CD8-positive, alpha-beta memory T cell (primary cell): ENCODE data around the gene BFSP1. TPM values are rescaled to one million over a fixed set of nuclear protein-coding genes. Genes with fewer than 3 reads are reported as not detected.

Experiments used
- CTCF ChIA-PET: fragments of 350-600 bp; sonication (Branson Sonifier 250); formaldehyde crosslinking; loops from one replicate; lab custom pipeline; 2021; ENCODE audit warnings: antibody characterized with exemption; lab: Charles Lee
- POLR2A ChIA-PET: fragments of 350-600 bp; sonication (Branson Sonifier 250); formaldehyde crosslinking; loops from one replicate; lab custom pipeline; 2021; ENCODE audit warnings: antibody characterized with exemption; lab: Charles Lee
- DNase-seq, 5 donors: peaks; one replicate each; pipeline versions ENCODE4 v3.0.0 to v3.0.0-alpha.2; 2020 to 2022; ENCODE audit warnings: mixed read lengths in 1 of 5
- H3K27ac ChIP-seq: one replicate; pipeline ENCODE4 v1.7.0; 2013; ENCODE audit warnings: low read depth, mild to moderate bottlenecking, low read length, moderate library complexity
- H3K27me3 ChIP-seq: 2 replicates; pipeline ENCODE4 v1.7.0; 2013; ENCODE audit warnings: low read length, mild to moderate bottlenecking; ENCODE audit not compliant: insufficient read depth, poor library complexity, severe bottlenecking
- H3K36me3 ChIP-seq: 2 replicates; pipeline ENCODE4 v1.7.0; 2013; ENCODE audit warnings: mild to moderate bottlenecking, low read length, moderate library complexity; ENCODE audit not compliant: insufficient read depth
- H3K4me1 ChIP-seq: 2 replicates; pipeline ENCODE4 v1.7.0; 2013; ENCODE audit warnings: mild to moderate bottlenecking, low read length, moderate library complexity; ENCODE audit not compliant: insufficient read depth
- H3K4me3 ChIP-seq: 2 replicates; pipeline ENCODE4 v1.7.0; 2013; ENCODE audit warnings: mild to moderate bottlenecking, low read length
- H3K9me3 ChIP-seq: 2 replicates; pipeline ENCODE4 v1.7.0; 2013; ENCODE audit warnings: mild to moderate bottlenecking, low read length
- H3K27ac Mint-ChIP-seq, 8 donors: one replicate each; pipeline ENCODE4 v1.8.0; 2020 to 2021; ENCODE audit warnings: mixed read lengths in 8 of 8, mild to moderate bottlenecking in 6 of 8, inconsistent platforms in 3 of 8, moderate library complexity in 3 of 8
- H3K27me3 Mint-ChIP-seq, 2 donors: one replicate each; pipeline ENCODE4 v1.8.0; 2020 to 2021; ENCODE audit warnings: mixed read lengths in 2 of 2, mild to moderate bottlenecking in 1 of 2, moderate library complexity in 1 of 2
- H3K36me3 Mint-ChIP-seq, 3 donors: one replicate each; pipeline ENCODE4 v1.8.0; 2020 to 2021; ENCODE audit warnings: mixed read lengths in 3 of 3, inconsistent platforms in 1 of 3, mild to moderate bottlenecking in 1 of 3
- H3K4me1 Mint-ChIP-seq, 3 donors: one replicate each; pipeline ENCODE4 v1.8.0; 2020 to 2021; ENCODE audit warnings: mixed read lengths in 3 of 3, inconsistent platforms in 1 of 3, mild to moderate bottlenecking in 1 of 3
- H3K4me3 Mint-ChIP-seq, 7 donors: one replicate each; pipeline ENCODE4 v1.8.0; 2020 to 2021; ENCODE audit warnings: mixed read lengths in 7 of 7, mild to moderate bottlenecking in 6 of 7, moderate library complexity in 4 of 7, inconsistent platforms in 2 of 7
- H3K9me3 Mint-ChIP-seq, 5 donors: one replicate each; pipeline ENCODE4 v1.8.0; 2020 to 2022; ENCODE audit warnings: mixed read lengths in 5 of 5, mild to moderate bottlenecking in 3 of 5, moderate library complexity in 2 of 5, inconsistent platforms in 1 of 5
- polyA plus RNA-seq: library from polyadenylated mRNA; unstranded; fragments of 300-500 nt; fragmentation: Illumina TruSeq; gene quantifications from one replicate; pipeline ENCODE4 v1.2.3, GENCODE V29; 2021
- total RNA-seq, 2 experiments: library from RNA; stranded (reverse); gene quantifications; one replicate each; pipeline ENCODE4 v1.2.3, GENCODE V29; 2021

The BFSP1 gene
- total and polyA plus RNA-seq, 3 experiments from 2014 or later = 0.24 to 1.8 (median 0.26) TPM

DNA sequence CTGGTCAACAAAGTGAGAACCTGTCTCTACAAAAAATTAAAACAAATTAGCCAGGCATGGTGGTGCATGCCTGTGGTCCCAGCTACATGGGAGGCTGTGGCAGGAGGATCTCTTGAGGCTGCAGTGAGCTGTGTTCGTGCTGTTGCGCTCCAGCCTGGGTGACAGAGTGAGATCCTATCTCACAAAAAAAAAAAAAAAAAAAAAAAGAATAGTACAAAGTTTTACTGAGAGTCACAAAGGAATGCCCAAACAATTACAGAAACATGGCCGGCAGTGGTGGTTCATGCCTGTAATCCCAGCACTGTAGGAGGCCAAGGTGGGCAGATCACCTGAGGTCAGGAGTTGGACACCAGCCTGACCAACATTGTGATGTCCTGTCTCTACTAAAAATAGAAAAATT is 23.9 kb upstream of the BFSP1 start:
- no peaks in the 10 kb centered on the region for H3K36me3 Mint-ChIP-seq
- no peak overlapping the region for H3K27ac ChIP-seq
- ChIA-PET POLR2A (no interaction called here), CTCF (no interaction called here)
- H3K36me3 ChIP-seq = no peaks in the 10 kb centered on the region
- peaks cover 3 to 4% of the 10 kb centered on the region in 2 donors for H3K27me3 Mint-ChIP-seq
- no peak overlapping the region for H3K4me3 Mint-ChIP-seq
- H3K9me3 Mint-ChIP-seq = no peaks in the 10 kb centered on the region
- H3K4me1 ChIP-seq = no peaks in the 10 kb centered on the region
- H3K27me3 ChIP-seq = no peaks in the 10 kb centered on the region
- H3K4me3 ChIP-seq = no peak overlapping the region
- peaks cover 2 to 6% (median 6%) of the 10 kb centered on the region in 3 donors for H3K4me1 Mint-ChIP-seq
- no peak for DNase-seq
- no peak overlapping the region for H3K27ac Mint-ChIP-seq
- H3K9me3 ChIP-seq = no peaks in the 10 kb centered on the region

DNA sequence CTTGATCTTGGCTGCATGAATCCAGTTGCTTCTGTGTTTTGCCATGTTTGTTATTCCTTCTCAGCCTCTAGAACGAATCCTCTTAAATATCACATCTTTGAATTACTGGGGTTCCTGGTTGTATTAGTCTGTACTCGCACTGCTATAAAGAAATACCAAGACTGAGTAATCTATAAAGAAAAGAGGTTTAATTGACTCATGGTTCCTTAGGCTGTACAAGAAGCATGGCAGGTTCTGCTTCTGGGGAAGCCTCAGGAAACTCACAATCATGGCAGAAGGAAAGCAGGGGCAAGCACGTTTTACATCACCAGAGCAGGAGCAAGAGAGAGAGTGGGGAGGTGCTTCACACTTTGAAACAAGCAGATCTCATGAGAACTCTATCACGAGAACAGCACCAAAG is 18.0 kb upstream of the BFSP1 start:
- POLR2A ChIA-PET = no interaction called here
- Mint-ChIP-seq H3K27ac (no peak overlapping the region), H3K9me3 (no peaks in the 10 kb centered on the region), H3K27me3 (peaks cover 5 to 17% of the 10 kb centered on the region in 2 donors), H3K4me1 (no peaks in the 10 kb centered on the region), H3K36me3 (peaks cover 0 to 1% (median 0%) of the 10 kb centered on the region in 3 donors), H3K4me3 (no peak overlapping the region)
- no peak overlapping the region for H3K27ac ChIP-seq
- DNase-seq = no peak
- no peaks in the 10 kb centered on the region for H3K9me3 ChIP-seq
- H3K27me3 ChIP-seq = no peaks in the 10 kb centered on the region
- CTCF ChIA-PET = no interaction called here
- no peaks in the 10 kb centered on the region for H3K36me3 ChIP-seq
- no peak overlapping the region for H3K4me3 ChIP-seq
- H3K4me1 ChIP-seq = no peaks in the 10 kb centered on the region

DNA sequence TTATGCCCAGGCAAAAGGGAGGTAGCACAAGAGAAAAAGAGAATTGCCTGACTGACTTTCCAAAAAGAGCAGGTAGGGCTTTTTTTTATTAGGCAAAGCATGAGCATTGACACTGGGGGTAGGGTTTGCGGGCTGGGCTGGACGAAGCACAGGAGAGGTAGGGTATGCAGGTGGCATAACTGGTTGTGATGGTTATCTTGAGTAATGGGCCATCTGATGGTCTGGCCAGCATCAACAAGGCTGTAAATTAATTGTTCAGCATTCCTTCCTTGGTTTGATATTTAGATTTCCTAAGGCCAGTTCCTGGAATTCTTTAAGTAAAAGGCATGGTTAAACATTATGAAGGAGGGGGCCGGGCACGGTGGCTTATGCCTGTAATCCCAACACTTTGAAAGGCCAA is 13.9 kb upstream of the BFSP1 start:
- POLR2A ChIA-PET = interaction anchor here (0.7 kb wide), 1 partner anchor 15 kb away, joined by 3 read pairs; no protein-coding TSS in a partner anchor
- Mint-ChIP-seq H3K4me3 (no peak overlapping the region), H3K27ac (no peak overlapping the region), H3K4me1 (no peaks in the 10 kb centered on the region), H3K36me3 (peaks cover 0 to 1% (median 0%) of the 10 kb centered on the region in 3 donors), H3K27me3 (peaks cover 7 to 47% of the 10 kb centered on the region in 2 donors), H3K9me3 (no peaks in the 10 kb centered on the region)
- Histone ChIP-seq H3K4me3 (no peak overlapping the region), H3K4me1 (no peaks in the 10 kb centered on the region), H3K27me3 (no peaks in the 10 kb centered on the region), H3K9me3 (no peaks in the 10 kb centered on the region), H3K27ac (no peak overlapping the region), H3K36me3 (no peaks in the 10 kb centered on the region)
- DNase-seq = no peak
- CTCF ChIA-PET = interaction anchor here (0.7 to 1.3 kb wide), 3 partner anchors 26 to 73 kb away, joined by 3 read pairs; no protein-coding TSS in a partner anchor

DNA sequence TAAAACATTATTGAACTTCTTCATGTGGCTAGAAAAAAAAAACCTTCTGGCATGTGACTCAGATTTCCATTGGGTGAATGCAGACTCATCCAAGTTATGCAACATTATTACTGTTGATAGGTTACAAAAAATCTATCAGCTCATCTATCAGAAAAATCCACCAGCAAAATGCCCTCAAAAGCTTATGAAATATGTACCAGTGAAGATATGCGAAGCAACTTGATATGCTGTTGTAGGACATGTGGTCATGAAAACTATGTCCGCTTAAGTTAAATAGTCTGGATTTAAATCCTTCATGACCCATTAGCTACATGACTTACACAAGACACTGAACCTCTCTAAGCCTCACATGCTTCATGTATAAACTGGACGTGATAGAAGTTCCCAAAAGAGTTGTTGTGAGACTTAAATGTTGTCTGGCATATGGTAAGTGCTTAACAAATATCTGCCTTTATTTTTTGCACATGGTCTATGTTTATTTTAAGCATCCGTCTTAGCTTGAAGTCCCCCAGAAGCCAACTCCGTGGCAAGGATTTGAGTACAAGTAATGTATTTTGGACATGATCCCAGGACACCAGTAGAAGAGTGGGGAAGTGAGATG is 12.5 kb upstream of the BFSP1 start:
- Mint-ChIP-seq H3K4me1 (no peaks in the 10 kb centered on the region), H3K27me3 (peaks cover 12 to 44% of the 10 kb centered on the region in 2 donors)

GRCh38 chr20:17542993-17543412 is 11.8 kb upstream of the BFSP1 start:
- Mint-ChIP-seq H3K9me3 (no peaks in the 10 kb centered on the region), H3K4me1 (no peaks in the 10 kb centered on the region), H3K36me3 (peaks cover 0 to 1% (median 0%) of the 10 kb centered on the region in 3 donors), H3K4me3 (no peak overlapping the region), H3K27ac (no peak overlapping the region), H3K27me3 (peaks cover 12 to 48% of the 10 kb centered on the region in 2 donors)
- no peaks in the 10 kb centered on the region for H3K36me3 ChIP-seq
- POLR2A ChIA-PET = no interaction called here
- no peak for DNase-seq
- H3K4me3 ChIP-seq = no peak overlapping the region
- H3K9me3 ChIP-seq = no peaks in the 10 kb centered on the region
- no peak overlapping the region for H3K27ac ChIP-seq
- H3K27me3 ChIP-seq = no peaks in the 10 kb centered on the region
- H3K4me1 ChIP-seq = no peaks in the 10 kb centered on the region
- CTCF ChIA-PET = interaction anchor here (1.4 kb wide), 1 partner anchor 74 kb away, joined by 4 read pairs; no protein-coding TSS in a partner anchor

More for the DNA sequence above, 12.5 kb upstream of the BFSP1 start:
- H3K27me3 ChIP-seq = no peaks in the 10 kb centered on the region
- H3K27ac Mint-ChIP-seq = no peak overlapping the region
- H3K27ac ChIP-seq = no peak overlapping the region
- H3K9me3 ChIP-seq = no peaks in the 10 kb centered on the region
- H3K4me1 ChIP-seq = no peaks in the 10 kb centered on the region
- H3K36me3 Mint-ChIP-seq = peaks cover 0 to 1% (median 0%) of the 10 kb centered on the region in 3 donors
- H3K36me3 ChIP-seq = no peaks in the 10 kb centered on the region
- DNase-seq = no peak
- no peak overlapping the region for H3K4me3 ChIP-seq
- no peak overlapping the region for H3K4me3 Mint-ChIP-seq
- CTCF ChIA-PET = interaction anchor here (1.3 to 1.4 kb wide), 2 partner anchors 39 to 73 kb away, joined by 3 to 4 read pairs; no protein-coding TSS in a partner anchor
- POLR2A ChIA-PET = no interaction called here
- H3K9me3 Mint-ChIP-seq = no peaks in the 10 kb centered on the region

- H3K4me1 Mint-ChIP-seq = no peaks in the 10 kb centered on the region
- peaks cover 0 to 1% (median 0%) of the 10 kb centered on the region in 3 donors for H3K36me3 Mint-ChIP-seq
- H3K36me3 ChIP-seq = no peaks in the 10 kb centered on the region
- H3K4me3 ChIP-seq = no peak overlapping the region
- no peak overlapping the region for H3K27ac ChIP-seq
- CTCF ChIA-PET = interaction anchor here (1.4 kb wide), 1 partner anchor 75 kb away, joined by 4 read pairs; no protein-coding TSS in a partner anchor
- no peaks in the 10 kb centered on the region for H3K4me1 ChIP-seq
- peaks cover 3% of the 10 kb centered on the region for H3K27me3 ChIP-seq
- H3K9me3 Mint-ChIP-seq = no peaks in the 10 kb centered on the region
- POLR2A ChIA-PET = no interaction called here
- H3K27ac Mint-ChIP-seq = no peak overlapping the region
- no peak overlapping the region for H3K4me3 Mint-ChIP-seq
- no peak for DNase-seq
- no peaks in the 10 kb centered on the region for H3K9me3 ChIP-seq
- H3K27me3 Mint-ChIP-seq = peaks cover 12 to 53% of the 10 kb centered on the region in 2 donors
These were observed 11.3 kb upstream of the BFSP1 start for GRCh38 chr20:17542481-17542880.

- H3K4me3 ChIP-seq = no peak overlapping the region
- Mint-ChIP-seq H3K27ac (no peak overlapping the region), H3K4me3 (no peak overlapping the region), H3K27me3 (peaks cover 12 to 57% of the 10 kb centered on the region in 2 donors), H3K36me3 (peaks cover 0 to 1% (median 0%) of the 10 kb centered on the region in 3 donors), H3K9me3 (no peaks in the 10 kb centered on the region), H3K4me1 (peaks cover 0 to 2% (median 2%) of the 10 kb centered on the region in 3 donors)
- no peaks in the 10 kb centered on the region for H3K36me3 ChIP-seq
- no peak overlapping the region for H3K27ac ChIP-seq
- CTCF ChIA-PET = no interaction called here
- H3K4me1 ChIP-seq = peaks cover 3% of the 10 kb centered on the region
- DNase-seq = no peak
- peaks cover 7% of the 10 kb centered on the region for H3K27me3 ChIP-seq
- POLR2A ChIA-PET = no interaction called here
- H3K9me3 ChIP-seq = no peaks in the 10 kb centered on the region
These were observed 10.8 kb upstream of the BFSP1 start for GRCh38 chr20:17541996-17542395.

DNA sequence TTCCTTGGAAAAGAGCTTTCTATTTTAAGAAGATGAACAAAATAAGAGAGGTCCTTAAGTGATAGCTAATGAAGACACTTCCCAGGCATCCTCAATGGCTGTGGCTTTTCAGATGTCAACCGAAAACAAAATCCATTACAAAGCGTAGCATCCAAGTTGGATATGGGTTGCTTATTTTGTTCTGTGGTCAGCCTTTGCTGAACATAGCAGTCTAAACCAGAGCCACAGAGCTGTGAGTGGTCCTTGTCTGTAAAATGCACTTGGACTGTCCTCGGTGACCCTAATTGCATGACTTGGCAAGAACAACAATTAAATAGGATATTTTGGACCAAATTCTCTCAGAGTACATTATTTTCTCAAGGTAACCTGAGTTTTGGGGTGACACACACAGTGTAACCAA is 10.4 kb upstream of the BFSP1 start:
- ChIA-PET POLR2A (no interaction called here), CTCF (no interaction called here)
- H3K36me3 Mint-ChIP-seq = peaks cover 0 to 1% (median 0%) of the 10 kb centered on the region in 3 donors
- H3K27ac ChIP-seq = no peak overlapping the region
- peaks cover 0 to 6% (median 5%) of the 10 kb centered on the region in 3 donors for H3K4me1 Mint-ChIP-seq
- H3K36me3 ChIP-seq = no peaks in the 10 kb centered on the region
- peaks cover 15 to 61% of the 10 kb centered on the region in 2 donors for H3K27me3 Mint-ChIP-seq
- H3K4me3 Mint-ChIP-seq = no peak overlapping the region
- H3K4me1 ChIP-seq = peaks cover 7% of the 10 kb centered on the region
- no peaks in the 10 kb centered on the region for H3K9me3 Mint-ChIP-seq
- H3K9me3 ChIP-seq = no peaks in the 10 kb centered on the region
- H3K4me3 ChIP-seq = no peak overlapping the region
- peaks cover 8% of the 10 kb centered on the region for H3K27me3 ChIP-seq
- DNase-seq = no peak
- H3K27ac Mint-ChIP-seq = no peak overlapping the region
